Naive thymus-derived CD4-positive, alpha-beta T cell (primary cell): ENCODE data around the gene DRC7. TPM values are rescaled to one million over a fixed set of nuclear protein-coding genes. Genes with fewer than 3 reads are reported as not detected.

Experiments used
- ATAC-seq: fragments of 150-1000 bp; cut with Tn5 transposase; 2 replicates; pipeline ENCODE4 v1.10.0; 2021; ENCODE audit warnings: mild to moderate bottlenecking, moderate library complexity
- CTCF ChIA-PET: fragments of 350-600 bp; sonication (Branson Sonifier 250); formaldehyde crosslinking; loops from one replicate; lab custom pipeline; 2021; ENCODE audit warnings: antibody characterized with exemption; lab: Charles Lee
- POLR2A ChIA-PET: fragments of 350-600 bp; sonication (Branson Sonifier 250); formaldehyde crosslinking; loops from one replicate; lab custom pipeline; 2021; ENCODE audit warnings: antibody characterized with exemption, inconsistent platforms; lab: Charles Lee
- DNase-seq, 9 donors: peaks; one replicate each; pipeline versions ENCODE4 v3.0.0 to v3.0.0-alpha.2; 2020 to 2022; ENCODE audit warnings: mixed read lengths in 1 of 9
- H3K27ac ChIP-seq: one replicate; pipeline ENCODE4 v1.7.0; 2013; ENCODE audit warnings: mild to moderate bottlenecking, low read depth, low read length, moderate library complexity
- H3K27me3 ChIP-seq, 2 donors: one replicate each; pipeline ENCODE4 v1.7.0; 2013; ENCODE audit warnings: low read length in 2 of 2, mild to moderate bottlenecking in 2 of 2, moderate library complexity in 2 of 2; ENCODE audit not compliant: control insufficient read depth in 2 of 2, insufficient read depth in 2 of 2
- H3K36me3 ChIP-seq, 3 experiments: 1 replicate in 2 of 3; 2 replicates in 1 of 3; pipeline ENCODE4 v1.7.0; 2013; ENCODE audit warnings: low read length in 3 of 3, mild to moderate bottlenecking in 3 of 3, moderate library complexity in 1 of 3; ENCODE audit not compliant: insufficient read depth in 3 of 3, control insufficient read depth in 2 of 3
- H3K4me1 ChIP-seq, 2 donors: one replicate each; pipeline ENCODE4 v1.7.0; 2013; ENCODE audit warnings: low read length in 2 of 2, mild to moderate bottlenecking in 2 of 2, moderate library complexity in 1 of 2; ENCODE audit not compliant: control insufficient read depth in 2 of 2, insufficient read depth in 2 of 2
- H3K4me3 ChIP-seq: 2 replicates; pipeline ENCODE4 v1.7.0; 2013; ENCODE audit warnings: mild to moderate bottlenecking, low read length
- H3K9me3 ChIP-seq, 3 experiments: 1 replicate in 2 of 3; 2 replicates in 1 of 3; pipeline ENCODE4 v1.7.0; 2013; ENCODE audit warnings: low read length in 3 of 3; ENCODE audit not compliant: control insufficient read depth in 2 of 3
- H3K27ac Mint-ChIP-seq, 9 donors: one replicate each; pipeline ENCODE4 v1.8.0; 2020 to 2022; ENCODE audit warnings: mixed read lengths in 9 of 9, mild to moderate bottlenecking in 8 of 9, moderate library complexity in 5 of 9, inconsistent platforms in 2 of 9
- H3K27me3 Mint-ChIP-seq, 5 donors: one replicate each; pipeline ENCODE4 v1.8.0; 2021 to 2022; ENCODE audit warnings: mixed read lengths in 5 of 5, mild to moderate bottlenecking in 1 of 5
- H3K36me3 Mint-ChIP-seq, 5 donors: one replicate each; pipeline ENCODE4 v1.8.0; 2020 to 2022; ENCODE audit warnings: mixed read lengths in 5 of 5, mild to moderate bottlenecking in 3 of 5, inconsistent platforms in 1 of 5
- H3K4me1 Mint-ChIP-seq, 7 donors: one replicate each; pipeline ENCODE4 v1.8.0; 2020 to 2022; ENCODE audit warnings: mixed read lengths in 7 of 7, mild to moderate bottlenecking in 3 of 7, inconsistent platforms in 1 of 7
- H3K4me3 Mint-ChIP-seq, 10 donors: one replicate each; pipeline ENCODE4 v1.8.0; 2020 to 2022; ENCODE audit warnings: mild to moderate bottlenecking in 10 of 10, mixed read lengths in 10 of 10, moderate library complexity in 6 of 10, inconsistent platforms in 2 of 10
- H3K9me3 Mint-ChIP-seq, 11 donors: one replicate each; pipeline ENCODE4 v1.8.0; 2020 to 2022; ENCODE audit warnings: mixed read lengths in 11 of 11, mild to moderate bottlenecking in 4 of 11, inconsistent platforms in 1 of 11, moderate library complexity in 1 of 11
- intact Hi-C, 2 donors: fragments of 100-400 bp; cut with micrococcal nuclease; formaldehyde crosslinking; loops; one replicate each; pipeline ENCODE4 v1.15.1; 2023
- polyA plus RNA-seq, 2 donors: library from polyadenylated mRNA; unstranded; fragments of 300-500 nt; fragmentation: Illumina TruSeq; gene quantifications; one replicate each; pipeline ENCODE4 v1.2.3, GENCODE V29; 2021
- total RNA-seq, 6 experiments: library from RNA in 5 of 6; stranded (reverse) in 5 of 6; gene quantifications; 1 replicate in 5 of 6; 2 replicates in 1 of 6; pipeline ENCODE4 v1.2.3 and lab custom pipeline; 2021 to 2026

Gene DRC7
- total and polyA plus RNA-seq, 7 experiments from 2014 or later, result not detected

DNA sequence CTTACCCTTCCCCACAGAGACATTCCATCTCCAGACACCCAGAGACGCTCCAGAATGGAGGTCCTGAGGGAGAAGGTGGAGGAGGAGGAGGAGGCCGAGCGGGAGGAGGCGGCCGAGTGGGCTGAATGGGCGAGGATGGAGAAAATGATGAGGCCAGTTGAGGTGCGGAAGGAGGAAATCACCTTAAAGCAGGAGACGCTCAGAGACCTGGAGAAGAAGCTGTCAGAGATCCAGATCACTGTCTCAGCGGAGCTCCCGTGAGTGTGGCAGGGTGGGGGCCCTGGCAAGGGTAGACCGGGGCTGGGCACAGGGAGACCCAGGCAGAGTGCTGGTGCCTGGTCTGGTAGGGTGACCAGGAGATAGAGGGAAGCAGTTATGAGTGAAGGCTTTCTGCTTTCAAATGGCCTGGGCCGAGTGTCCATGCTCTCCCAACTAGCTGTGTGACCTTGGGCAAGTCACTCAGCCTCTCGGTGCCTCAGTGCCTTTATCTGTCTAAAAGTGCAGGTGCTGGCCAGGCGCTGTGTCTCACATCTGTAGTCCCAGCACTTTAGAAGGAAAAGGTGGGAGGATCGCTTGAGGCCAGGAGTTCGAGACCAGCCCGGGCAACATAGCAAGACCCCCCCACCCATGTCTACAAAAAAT is 3.4 kb downstream of the DRC7 start:
- intact Hi-C loops, result no loop called here
- H3K36me3 Mint-ChIP-seq, result no peaks in the 10 kb centered on the region
- Histone ChIP-seq H3K4me1 (no peaks in the 10 kb centered on the region), H3K27me3 (no peaks in the 10 kb centered on the region), H3K36me3 (no peaks in the 10 kb centered on the region), H3K27ac (no peak overlapping the region), H3K4me3 (no peak overlapping the region), H3K9me3 (no peaks in the 10 kb centered on the region)
- POLR2A ChIA-PET, result no interaction called here
- H3K4me1 Mint-ChIP-seq, result peaks cover 0 to 10% (median 6%) of the 10 kb centered on the region in 7 donors
- H3K27ac Mint-ChIP-seq, result no peak overlapping the region
- DNase-seq (no peak), ATAC-seq (no peak)
- H3K9me3 Mint-ChIP-seq, result no peaks in the 10 kb centered on the region
- H3K4me3 Mint-ChIP-seq, result no peak overlapping the region
- peaks cover 0 to 1% (median 0%) of the 10 kb centered on the region in 5 donors for H3K27me3 Mint-ChIP-seq
- CTCF ChIA-PET, result no interaction called here

DNA sequence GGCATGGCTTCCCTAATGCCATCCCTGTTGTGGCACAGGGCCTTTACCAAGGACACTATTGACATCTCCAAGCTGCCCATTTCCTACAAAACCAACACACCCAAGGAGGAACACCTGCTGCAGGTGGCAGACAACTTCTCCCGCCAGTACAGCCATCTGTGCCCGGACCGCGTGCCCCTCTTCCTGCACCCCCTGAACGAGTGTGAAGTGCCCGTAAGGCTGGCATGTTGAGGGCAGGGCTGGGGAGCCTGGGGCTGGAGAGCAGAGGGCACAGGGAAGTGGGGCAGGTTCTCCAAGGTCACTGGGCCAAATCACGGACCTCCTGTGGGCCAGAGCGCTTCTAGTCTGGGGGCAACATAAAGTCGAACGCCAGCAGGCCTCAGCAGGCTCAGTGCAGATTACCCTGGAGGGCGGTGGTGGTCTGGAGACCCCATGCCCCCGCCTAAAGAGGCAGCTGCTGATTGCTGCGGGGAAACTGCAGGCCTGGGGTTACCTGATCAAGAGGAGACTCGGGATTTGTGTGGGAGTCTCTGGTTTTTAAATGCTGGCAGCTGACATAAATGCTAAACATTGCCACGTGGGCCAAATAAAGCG is 4.3 kb downstream of the DRC7 start:
- Mint-ChIP-seq H3K9me3 (no peaks in the 10 kb centered on the region), H3K27me3 (no peaks in the 10 kb centered on the region), H3K27ac (no peak overlapping the region), H3K4me3 (no peak overlapping the region), H3K36me3 (no peaks in the 10 kb centered on the region), H3K4me1 (peaks cover 0 to 10% (median 6%) of the 10 kb centered on the region in 7 donors)
- intact Hi-C loops, result no loop called here
- Histone ChIP-seq H3K36me3 (no peaks in the 10 kb centered on the region), H3K27me3 (no peaks in the 10 kb centered on the region), H3K9me3 (no peaks in the 10 kb centered on the region), H3K4me1 (no peaks in the 10 kb centered on the region), H3K4me3 (no peak overlapping the region), H3K27ac (no peak overlapping the region)
- ATAC-seq (no peak), DNase-seq (no peak)
- ChIA-PET POLR2A (no interaction called here), CTCF (interaction anchor here (0.9 kb wide), 1 partner anchor 179 kb away, joined by 3 read pairs; no protein-coding TSS in a partner anchor)

DNA sequence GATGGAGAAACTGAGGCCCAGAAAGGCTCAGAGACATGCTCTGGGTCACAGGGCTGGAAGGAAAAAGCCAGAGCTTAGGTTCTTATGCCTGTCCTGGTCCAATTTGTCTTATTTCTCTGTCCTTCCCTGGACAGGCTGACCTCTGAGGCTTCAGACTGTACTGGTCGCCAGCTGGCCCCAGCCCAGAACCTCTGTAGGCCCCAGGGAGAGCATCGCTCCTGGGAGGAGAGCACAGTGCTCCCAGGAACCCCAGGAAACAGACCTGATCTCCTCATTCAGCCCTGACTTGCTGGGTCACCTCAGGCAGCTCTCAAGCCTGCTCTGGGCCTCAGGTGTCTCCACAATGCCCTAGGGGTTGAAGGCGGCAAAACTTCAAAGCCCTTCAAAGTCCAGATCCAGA is 4.9 kb downstream of the DRC7 start:
- Histone ChIP-seq H3K36me3 (no peaks in the 10 kb centered on the region), H3K4me1 (no peaks in the 10 kb centered on the region), H3K27ac (no peak overlapping the region), H3K9me3 (no peaks in the 10 kb centered on the region), H3K4me3 (no peak overlapping the region), H3K27me3 (no peaks in the 10 kb centered on the region)
- H3K36me3 Mint-ChIP-seq, result no peaks in the 10 kb centered on the region
- DNase-seq (no peak), ATAC-seq (no peak)
- ChIA-PET CTCF (interaction anchor here (0.9 kb wide), 1 partner anchor 180 kb away, joined by 3 read pairs; no protein-coding TSS in a partner anchor), POLR2A (no interaction called here)
- intact Hi-C loops, result no loop called here
- H3K27ac Mint-ChIP-seq, result no peak overlapping the region
- peaks cover 0 to 5% (median 0%) of the 10 kb centered on the region in 5 donors for H3K27me3 Mint-ChIP-seq
- no peaks in the 10 kb centered on the region for H3K9me3 Mint-ChIP-seq
- no peak overlapping the region for H3K4me3 Mint-ChIP-seq
- H3K4me1 Mint-ChIP-seq, result peaks cover 0 to 9% (median 6%) of the 10 kb centered on the region in 7 donors

DNA sequence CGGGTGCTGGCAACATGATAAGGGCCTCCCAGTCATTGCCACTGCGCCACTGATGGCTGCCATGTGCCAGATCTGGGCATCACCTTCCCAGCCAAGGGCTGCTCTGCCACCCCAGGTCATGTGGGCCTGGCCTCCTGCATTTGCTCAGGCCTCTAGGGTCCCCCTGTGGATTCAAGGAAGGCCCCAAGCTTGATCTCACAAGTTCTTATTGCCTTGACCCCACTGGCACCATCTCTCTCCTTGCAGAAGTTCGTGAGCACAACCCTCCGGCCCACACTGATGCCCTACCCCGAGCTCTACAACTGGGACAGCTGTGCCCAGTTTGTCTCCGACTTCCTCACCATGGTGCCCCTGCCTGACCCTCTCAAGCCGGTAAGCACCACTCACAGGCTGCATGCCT is 5.3 kb downstream of the DRC7 start:
- Mint-ChIP-seq H3K4me3 (no peak overlapping the region), H3K4me1 (peaks cover 0 to 5% (median 2%) of the 10 kb centered on the region in 7 donors), H3K9me3 (no peaks in the 10 kb centered on the region), H3K27me3 (peaks cover 0 to 5% (median 0%) of the 10 kb centered on the region in 5 donors), H3K36me3 (no peaks in the 10 kb centered on the region), H3K27ac (no peak overlapping the region)
- no peaks in the 10 kb centered on the region for H3K27me3 ChIP-seq
- H3K4me1 ChIP-seq, result no peaks in the 10 kb centered on the region
- H3K9me3 ChIP-seq, result no peaks in the 10 kb centered on the region
- ATAC-seq (no peak), DNase-seq (no peak)
- H3K27ac ChIP-seq, result no peak overlapping the region
- POLR2A ChIA-PET, result no interaction called here
- H3K4me3 ChIP-seq, result no peak overlapping the region
- intact Hi-C loops, result no loop called here
- H3K36me3 ChIP-seq, result no peaks in the 10 kb centered on the region
- CTCF ChIA-PET, result no interaction called here

DNA sequence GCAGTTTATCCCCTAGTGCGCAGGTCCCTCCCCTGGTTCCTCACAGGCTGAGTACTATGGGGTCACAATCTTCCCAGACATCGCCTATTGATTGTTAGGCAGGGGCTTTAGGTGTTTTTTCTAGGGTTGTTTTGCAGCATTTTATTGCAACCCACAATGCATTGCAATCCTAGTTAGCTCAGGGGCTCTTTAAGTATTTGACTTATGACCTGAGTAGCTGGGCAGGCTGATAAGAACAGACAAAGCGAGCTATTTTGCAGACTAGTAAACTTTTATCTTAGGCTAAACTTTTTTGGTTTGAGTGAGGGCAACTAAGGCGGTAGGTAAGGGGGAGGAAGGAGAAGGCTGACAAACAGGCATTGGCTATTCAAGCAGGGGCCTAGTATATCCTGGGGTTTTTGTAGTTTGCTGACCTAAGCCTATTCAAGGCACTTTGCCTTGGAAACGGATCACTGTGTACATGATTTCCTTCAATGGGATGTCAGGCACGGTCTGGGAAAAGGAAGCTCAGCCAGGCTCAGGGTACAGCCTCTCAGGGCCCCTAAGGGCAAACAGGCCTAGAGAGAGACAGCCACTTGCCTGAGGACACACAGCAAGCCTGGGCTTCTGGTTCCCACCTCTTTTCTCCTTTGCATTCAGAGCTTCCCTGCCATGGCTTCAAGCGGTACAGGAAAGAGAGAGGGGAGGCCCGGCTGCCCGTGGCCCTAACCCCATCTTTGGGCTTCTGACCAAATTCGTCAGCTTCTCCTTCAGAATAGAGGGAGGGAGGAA is 6.4 kb downstream of the DRC7 start:
- no peaks in the 10 kb centered on the region for H3K9me3 ChIP-seq
- POLR2A ChIA-PET, result no interaction called here
- no peak overlapping the region for H3K4me3 ChIP-seq
- H3K36me3 Mint-ChIP-seq, result no peaks in the 10 kb centered on the region
- intact Hi-C loops, result no loop called here
- peaks cover 0 to 5% (median 0%) of the 10 kb centered on the region in 5 donors for H3K27me3 Mint-ChIP-seq
- H3K36me3 ChIP-seq, result no peaks in the 10 kb centered on the region
- H3K27me3 ChIP-seq, result no peaks in the 10 kb centered on the region
- H3K27ac ChIP-seq, result no peak overlapping the region
- H3K27ac Mint-ChIP-seq, result no peak overlapping the region
- CTCF ChIA-PET, result no interaction called here
- peaks cover 0 to 4% (median 0%) of the 10 kb centered on the region in 11 donors for H3K9me3 Mint-ChIP-seq
- H3K4me1 ChIP-seq, result no peaks in the 10 kb centered on the region
- no peak for ATAC-seq
- no peak overlapping the region for H3K4me3 Mint-ChIP-seq
- H3K4me1 Mint-ChIP-seq, result no peaks in the 10 kb centered on the region
- DNase-seq, result no peak

DNA sequence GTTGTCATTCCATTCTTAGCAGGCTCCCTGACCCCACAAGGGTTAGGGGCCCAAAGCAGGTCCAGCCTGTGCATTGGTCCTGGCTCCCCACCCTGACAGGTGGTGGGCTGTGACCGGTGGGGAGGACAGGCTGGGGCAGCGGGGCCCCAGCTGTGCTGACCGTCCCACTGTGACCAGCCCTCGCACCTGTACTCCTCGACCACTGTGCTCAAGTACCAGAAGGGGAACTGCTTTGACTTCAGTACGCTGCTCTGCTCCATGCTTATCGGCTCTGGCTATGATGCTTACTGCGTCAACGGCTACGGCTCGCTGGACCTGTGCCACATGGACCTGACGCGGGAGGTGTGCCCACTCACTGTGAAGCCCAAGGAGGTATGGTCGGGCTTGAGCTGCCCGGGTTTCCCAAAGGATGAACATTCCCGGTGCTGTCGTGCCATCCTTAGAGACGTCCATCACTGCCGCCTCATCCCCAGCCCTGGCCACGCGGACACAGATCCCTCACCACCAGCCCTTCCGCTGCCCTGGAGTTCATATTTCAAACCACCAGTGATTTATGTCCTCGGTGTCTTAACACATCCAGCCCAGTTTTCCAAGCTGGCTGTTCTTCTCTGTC is 7.3 kb downstream of the DRC7 start:
- Mint-ChIP-seq H3K27ac (no peak overlapping the region), H3K27me3 (peaks cover 0 to 5% (median 2%) of the 10 kb centered on the region in 5 donors), H3K4me3 (no peak overlapping the region), H3K36me3 (peaks cover 0 to 2% (median 0%) of the 10 kb centered on the region in 5 donors), H3K9me3 (peaks cover 0 to 7% (median 0%) of the 10 kb centered on the region in 11 donors), H3K4me1 (no peaks in the 10 kb centered on the region)
- ATAC-seq (no peak), DNase-seq (no peak)
- Histone ChIP-seq H3K4me1 (no peaks in the 10 kb centered on the region), H3K4me3 (no peak overlapping the region), H3K27ac (no peak overlapping the region), H3K36me3 (no peaks in the 10 kb centered on the region), H3K27me3 (no peaks in the 10 kb centered on the region), H3K9me3 (no peaks in the 10 kb centered on the region)
- intact Hi-C loops, result no loop called here
- CTCF ChIA-PET, result no interaction called here
- POLR2A ChIA-PET, result no interaction called here
